ENCODE data around the gene PRICKLE1. TPM values are rescaled to one million over a fixed set of nuclear protein-coding genes. Genes with fewer than 3 reads are reported as not detected.

PRICKLE1 gene
- total and polyA plus RNA-seq, 3 donors from 2014 or later: 7.9 to 16.5 (median 11.5) TPM

- WGBS, 2 donors: 54 to 71% methylated on average over 6 of the region's 6 CpGs
- Histone ChIP-seq H3K36me3 (ENCODE audit: low read depth, missing control alignments) (no peaks in the 10 kb centered on the region), H3K9me3 (no peaks in the 10 kb centered on the region), H3K4me3 (no peak overlapping the region), H3K4me1 (no peaks in the 10 kb centered on the region), H3K27ac (no peak overlapping the region), H3K27me3 (no peaks in the 10 kb centered on the region)
- intact Hi-C loops (cut with DNase I; ENCODE audit: low total_unique reads): no loop called here
- TF ChIP-seq CTCF (IDR thresholded peaks at IDR 0.05): no peak
- TF ChIP-seq POLR2A (IDR thresholded peaks at IDR 0.05): no peak
- peak; percentile 22 for DNase-seq
Measured at GRCh38 chr12:42446761-42447160, 142.8 kb downstream of the PRICKLE1 start.

GRCh38 chr12:42445891-42446290, 143.7 kb downstream of the PRICKLE1 start:
- Histone ChIP-seq H3K4me3 (no peak overlapping the region), H3K27me3 (no peaks in the 10 kb centered on the region), H3K9me3 (no peaks in the 10 kb centered on the region), H3K36me3 (ENCODE audit: low read depth, missing control alignments) (no peaks in the 10 kb centered on the region), H3K27ac (no peak overlapping the region), H3K4me1 (no peaks in the 10 kb centered on the region)
- intact Hi-C loops (cut with DNase I; ENCODE audit: low total_unique reads): no loop called here
- no peak for TF ChIP-seq CTCF (IDR thresholded peaks at IDR 0.05)
- no peak for TF ChIP-seq POLR2A (IDR thresholded peaks at IDR 0.05)
- WGBS, 2 donors: 96% methylated on average over 16 of the region's 16 CpGs
- DNase-seq: no peak

GRCh38 chr12:42444192-42444943, 145.2 kb downstream of the PRICKLE1 start:
- no peak for TF ChIP-seq POLR2A (IDR thresholded peaks at IDR 0.05)
- no peak for TF ChIP-seq CTCF (IDR thresholded peaks at IDR 0.05)
- H3K36me3 ChIP-seq (ENCODE audit: low read depth, missing control alignments): no peaks in the 10 kb centered on the region
- H3K27ac ChIP-seq: no peak overlapping the region
- no peaks in the 10 kb centered on the region for H3K9me3 ChIP-seq
- H3K27me3 ChIP-seq: no peaks in the 10 kb centered on the region
- no peak overlapping the region for H3K4me3 ChIP-seq
- H3K4me1 ChIP-seq: no peaks in the 10 kb centered on the region
- intact Hi-C loops (cut with DNase I; ENCODE audit: low total_unique reads): no loop called here
- 95 to 96% methylated on average over 7 of the region's 7 CpGs for WGBS, 2 donors
- DNase-seq: no peak

GRCh38 chr12:42442888-42443287, 146.7 kb downstream of the PRICKLE1 start:
- Histone ChIP-seq H3K27me3 (no peaks in the 10 kb centered on the region), H3K4me3 (no peak overlapping the region), H3K27ac (no peak overlapping the region), H3K9me3 (no peaks in the 10 kb centered on the region), H3K36me3 (ENCODE audit: low read depth, missing control alignments) (no peaks in the 10 kb centered on the region), H3K4me1 (no peaks in the 10 kb centered on the region)
- intact Hi-C loops (cut with DNase I; ENCODE audit: low total_unique reads): no loop called here
- no peak for DNase-seq
- TF ChIP-seq POLR2A (IDR thresholded peaks at IDR 0.05) (no peak), CTCF (IDR thresholded peaks at IDR 0.05) (no peak)
- WGBS, 2 donors: 92 to 93% methylated on average over 8 of the region's 8 CpGs

GRCh38 chr12:42442311-42442759, 147.2 kb downstream of the PRICKLE1 start:
- 91 to 92% methylated on average over 19 of the region's 19 CpGs for WGBS, 2 donors
- no peak for DNase-seq
- H3K4me3 ChIP-seq: no peak overlapping the region
- no peak overlapping the region for H3K27ac ChIP-seq
- H3K27me3 ChIP-seq: no peaks in the 10 kb centered on the region
- H3K9me3 ChIP-seq: no peaks in the 10 kb centered on the region
- no peaks in the 10 kb centered on the region for H3K36me3 ChIP-seq (ENCODE audit: low read depth, missing control alignments)
- no peak for TF ChIP-seq CTCF (IDR thresholded peaks at IDR 0.05)
- no peak for TF ChIP-seq POLR2A (IDR thresholded peaks at IDR 0.05)
- H3K4me1 ChIP-seq: no peaks in the 10 kb centered on the region
- intact Hi-C loops (cut with DNase I; ENCODE audit: low total_unique reads): no loop called here

Data from testis (tissue), 3 donors.